ENCODE data around the gene GLYATL2.

GLYATL2 gene

DNA sequence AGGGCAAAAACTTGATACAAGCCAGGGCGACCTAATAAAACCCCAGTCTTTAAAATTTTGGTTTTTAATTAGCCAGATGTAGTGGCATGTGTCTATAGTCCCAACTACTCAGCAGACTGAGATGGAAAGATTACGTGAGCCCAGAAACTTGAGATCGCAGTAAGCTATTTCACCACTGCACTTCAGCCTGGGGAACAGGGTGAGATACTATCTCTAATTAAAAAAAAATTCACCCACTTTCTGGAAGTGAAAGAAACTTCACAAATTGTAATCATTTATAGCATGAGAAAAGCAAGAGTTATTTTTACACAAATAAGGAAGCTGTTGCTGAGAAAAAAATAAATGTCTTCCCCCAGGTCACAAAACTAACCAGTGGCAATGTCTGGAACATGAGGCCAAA is 882 bp upstream of the GLYATL2 start:
- H3K27me3 ChIP-seq (ENCODE audit: low read depth, low read length) = peaks cover 3% of the 10 kb centered on the region; the same call in 1 of the 2 replicates
- no peaks in the 10 kb centered on the region; the same call in 1 of the 2 replicates for H3K4me1 ChIP-seq (ENCODE audit: low read length)
- no peaks in the 10 kb centered on the region for H3K9me3 ChIP-seq (ENCODE audit: insufficient read depth, low read length)
- H3K27ac ChIP-seq (ENCODE audit: low read length) = no peak overlapping the region
- no peaks in the 10 kb centered on the region for H4K20me1 ChIP-seq (ENCODE audit: insufficient read depth, low read length)
- no peaks in the 10 kb centered on the region for H3K79me2 ChIP-seq (ENCODE audit: low read length)
- H3K9ac ChIP-seq (ENCODE audit: low read length) = no peak overlapping the region
- TF ChIP-seq, protein P1, sequence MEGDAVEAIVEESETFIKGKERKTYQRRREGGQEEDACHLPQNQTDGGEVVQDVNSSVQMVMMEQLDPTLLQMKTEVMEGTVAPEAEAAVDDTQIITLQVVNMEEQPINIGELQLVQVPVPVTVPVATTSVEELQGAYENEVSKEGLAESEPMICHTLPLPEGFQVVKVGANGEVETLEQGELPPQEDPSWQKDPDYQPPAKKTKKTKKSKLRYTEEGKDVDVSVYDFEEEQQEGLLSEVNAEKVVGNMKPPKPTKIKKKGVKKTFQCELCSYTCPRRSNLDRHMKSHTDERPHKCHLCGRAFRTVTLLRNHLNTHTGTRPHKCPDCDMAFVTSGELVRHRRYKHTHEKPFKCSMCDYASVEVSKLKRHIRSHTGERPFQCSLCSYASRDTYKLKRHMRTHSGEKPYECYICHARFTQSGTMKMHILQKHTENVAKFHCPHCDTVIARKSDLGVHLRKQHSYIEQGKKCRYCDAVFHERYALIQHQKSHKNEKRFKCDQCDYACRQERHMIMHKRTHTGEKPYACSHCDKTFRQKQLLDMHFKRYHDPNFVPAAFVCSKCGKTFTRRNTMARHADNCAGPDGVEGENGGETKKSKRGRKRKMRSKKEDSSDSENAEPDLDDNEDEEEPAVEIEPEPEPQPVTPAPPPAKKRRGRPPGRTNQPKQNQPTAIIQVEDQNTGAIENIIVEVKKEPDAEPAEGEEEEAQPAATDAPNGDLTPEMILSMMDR (IDR thresholded peaks at IDR 0.05; ENCODE audit: low read depth, low read length) = no peak
- no peak for TF ChIP-seq EZH2phosphoT487 (IDR thresholded peaks at IDR 0.05; ENCODE audit: low read depth)
- no peak overlapping the region for H3K4me2 ChIP-seq (ENCODE audit: low read length)
- H3K36me3 ChIP-seq (replicated peaks; ENCODE audit: low read depth, low read length) = no peaks in the 10 kb centered on the region
- no peak overlapping the region for H2AFZ ChIP-seq (ENCODE audit: low read depth, low read length)
- H3K4me3 ChIP-seq (ENCODE audit: low read length) = no peak overlapping the region

DNA sequence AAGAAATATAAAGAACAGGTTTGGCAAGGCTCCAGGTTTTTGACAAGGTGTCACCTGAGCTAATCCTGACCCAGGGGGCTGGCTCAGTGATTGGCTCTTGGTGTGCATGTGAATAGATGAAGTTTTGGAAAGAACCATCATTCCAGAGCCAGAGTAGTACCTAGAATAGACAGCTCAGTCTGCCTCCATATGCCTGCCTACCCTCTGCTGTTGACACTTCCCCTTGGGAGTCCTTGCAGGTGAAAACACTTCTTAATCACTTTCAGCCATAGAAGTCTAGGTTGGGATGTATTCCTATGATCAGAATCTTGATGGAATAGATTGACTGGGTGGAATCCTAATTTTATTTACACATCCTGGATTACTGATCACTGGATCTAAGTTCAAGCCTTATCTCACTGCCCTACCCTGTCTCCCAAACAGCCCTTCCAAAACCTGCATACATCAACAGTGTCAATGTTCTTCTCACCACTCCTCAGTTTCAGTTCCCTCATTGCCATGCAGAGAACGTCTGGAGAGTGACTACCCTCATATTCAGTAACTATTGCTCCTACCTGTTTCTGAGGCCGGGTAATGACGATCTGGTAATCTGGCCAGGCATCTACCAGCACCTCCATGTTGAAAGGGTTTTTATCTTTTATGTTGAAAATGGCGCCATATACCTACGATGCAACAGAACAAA is 6.7 kb downstream of the GLYATL2 start:
- TF ChIP-seq EZH2phosphoT487 (IDR thresholded peaks at IDR 0.05; ENCODE audit: low read depth) = no peak
- TF ChIP-seq, protein P1 (IDR thresholded peaks at IDR 0.05; ENCODE audit: low read depth, low read length) = no peak
- Histone ChIP-seq H3K27ac (ENCODE audit: low read length) (no peak overlapping the region), H3K9me3 (ENCODE audit: insufficient read depth, low read length) (no peaks in the 10 kb centered on the region), H4K20me1 (ENCODE audit: insufficient read depth, low read length) (no peaks in the 10 kb centered on the region), H3K79me2 (ENCODE audit: low read length) (no peaks in the 10 kb centered on the region), H3K4me1 (ENCODE audit: low read length) (no peaks in the 10 kb centered on the region), H2AFZ (ENCODE audit: low read depth, low read length) (no peak overlapping the region), H3K4me3 (ENCODE audit: low read length) (no peak overlapping the region), H3K9ac (ENCODE audit: low read length) (no peak overlapping the region), H3K4me2 (ENCODE audit: low read length) (no peak overlapping the region), H3K27me3 (ENCODE audit: low read depth, low read length) (peaks cover 6% of the 10 kb centered on the region; the same call in 1 of the 2 replicates), H3K36me3 (replicated peaks; ENCODE audit: low read depth, low read length) (no peaks in the 10 kb centered on the region)

DNA sequence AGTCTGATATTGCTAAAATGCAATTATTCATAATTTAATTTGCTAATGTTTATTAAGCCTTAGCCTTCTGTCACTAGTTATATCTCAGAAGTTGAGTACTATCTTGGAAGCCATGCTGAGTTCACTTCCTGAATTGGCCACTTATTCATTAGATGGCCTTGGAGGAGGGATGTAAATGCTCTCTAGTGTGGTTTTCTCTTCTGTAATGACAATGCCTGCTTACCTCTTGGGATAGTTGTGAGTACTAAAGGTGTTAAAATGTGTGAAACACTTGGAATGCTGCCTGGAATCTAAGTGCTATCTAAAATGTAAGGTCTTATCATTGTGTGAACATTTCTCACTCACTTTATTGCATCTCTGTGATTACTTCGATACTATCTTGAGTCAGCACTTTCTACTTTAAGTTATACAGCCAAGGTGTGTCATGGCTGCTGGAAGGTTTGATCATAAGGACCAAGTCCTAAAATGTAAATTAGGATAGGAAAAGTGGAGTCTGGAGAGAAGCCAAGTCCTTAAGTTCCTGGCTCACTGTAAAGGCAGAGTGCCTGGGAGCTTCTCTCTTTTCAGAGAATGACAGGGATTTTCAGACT is 12.4 kb downstream of the GLYATL2 start:
- H3K79me2 ChIP-seq (ENCODE audit: low read length) = no peaks in the 10 kb centered on the region
- H3K9ac ChIP-seq (ENCODE audit: low read length) = no peak overlapping the region
- H3K4me2 ChIP-seq (ENCODE audit: low read length) = no peak overlapping the region
- no peaks in the 10 kb centered on the region for H3K4me1 ChIP-seq (ENCODE audit: low read length)
- no peaks in the 10 kb centered on the region for H3K9me3 ChIP-seq (ENCODE audit: insufficient read depth, low read length)
- no peak overlapping the region for H2AFZ ChIP-seq (ENCODE audit: low read depth, low read length)
- TF ChIP-seq, protein P1 (IDR thresholded peaks at IDR 0.05; ENCODE audit: low read depth, low read length) = no peak
- TF ChIP-seq EZH2phosphoT487 (IDR thresholded peaks at IDR 0.05; ENCODE audit: low read depth) = no peak
- no peaks in the 10 kb centered on the region for H3K36me3 ChIP-seq (replicated peaks; ENCODE audit: low read depth, low read length)
- H3K27me3 ChIP-seq (ENCODE audit: low read depth, low read length) = no peaks in the 10 kb centered on the region
- H4K20me1 ChIP-seq (ENCODE audit: insufficient read depth, low read length) = no peaks in the 10 kb centered on the region
- H3K4me3 ChIP-seq (ENCODE audit: low read length) = no peak overlapping the region
- H3K27ac ChIP-seq (ENCODE audit: low read length) = no peak overlapping the region

DNA sequence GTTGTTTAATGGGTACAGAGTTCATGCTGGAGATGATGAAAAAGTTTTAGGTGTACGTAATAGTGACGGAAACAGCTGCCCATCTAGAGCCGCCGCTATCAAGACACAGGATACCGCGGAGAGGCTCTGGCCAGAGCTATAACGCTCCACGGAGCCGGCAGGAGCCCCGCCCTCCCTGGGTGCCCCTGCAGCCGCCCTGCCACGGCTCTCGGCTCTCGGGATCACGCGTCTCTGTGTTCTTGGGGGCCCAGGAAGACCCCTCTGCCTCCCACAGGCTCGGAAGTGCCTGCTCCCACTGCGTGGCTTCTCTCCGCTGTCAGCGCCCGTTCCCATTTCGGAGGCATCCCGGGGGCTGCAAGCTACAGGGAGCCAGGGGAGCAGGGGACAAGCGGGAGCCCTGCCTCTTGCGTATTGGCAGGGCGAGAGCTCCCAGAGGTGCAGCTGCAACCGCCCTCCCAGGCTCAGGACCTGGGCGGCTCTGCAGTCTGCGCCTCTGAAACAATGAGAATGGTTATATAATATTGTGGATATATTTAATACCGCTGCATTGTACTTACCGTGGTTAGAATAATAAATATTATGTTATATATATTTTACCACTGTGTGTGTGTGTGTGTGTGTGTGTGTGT is 13.7 kb downstream of the GLYATL2 start:
- Histone ChIP-seq H4K20me1 (ENCODE audit: insufficient read depth, low read length) (no peaks in the 10 kb centered on the region), H3K9ac (ENCODE audit: low read length) (no peak overlapping the region), H3K4me2 (ENCODE audit: low read length) (no peak overlapping the region), H2AFZ (ENCODE audit: low read depth, low read length) (no peak overlapping the region), H3K4me3 (ENCODE audit: low read length) (no peak overlapping the region), H3K9me3 (ENCODE audit: insufficient read depth, low read length) (peaks cover 7% of the 10 kb centered on the region; the same call in 1 of the 2 replicates), H3K36me3 (replicated peaks; ENCODE audit: low read depth, low read length) (no peaks in the 10 kb centered on the region), H3K79me2 (ENCODE audit: low read length) (no peaks in the 10 kb centered on the region), H3K27me3 (ENCODE audit: low read depth, low read length) (no peaks in the 10 kb centered on the region), H3K4me1 (ENCODE audit: low read length) (no peaks in the 10 kb centered on the region), H3K27ac (ENCODE audit: low read length) (no peak overlapping the region)
- TF ChIP-seq, protein P1 (IDR thresholded peaks at IDR 0.05; ENCODE audit: low read depth, low read length) = no peak
